ENCODE measurements around the gene ODAD4.

Gene ODAD4

DNA sequence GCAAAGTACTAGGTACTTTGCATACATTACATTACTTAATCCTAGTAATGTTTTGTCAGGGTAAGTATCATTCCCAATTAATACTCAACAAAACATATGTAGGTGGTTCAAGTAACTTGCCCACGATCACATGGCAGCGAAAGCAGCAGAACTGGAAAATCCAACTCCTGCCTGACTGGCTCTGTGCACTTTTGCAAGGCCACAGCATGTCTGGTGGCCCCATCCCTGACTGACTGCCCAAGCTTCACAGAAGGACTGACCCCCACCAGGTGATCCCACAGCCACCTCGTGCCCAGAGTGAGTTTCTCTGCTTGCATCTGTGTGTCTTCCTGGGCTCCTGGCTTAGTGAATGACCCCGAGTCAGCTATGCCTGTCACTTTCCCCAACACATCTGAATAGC is 47.6 kb downstream of the ODAD4 start:
- Histone ChIP-seq H3K27ac (no peak overlapping the region), H3K4me3 (no peak overlapping the region)
- DNase-seq (ENCODE audit: low spot score), result no peak
- TF ChIP-seq, protein P1, sequence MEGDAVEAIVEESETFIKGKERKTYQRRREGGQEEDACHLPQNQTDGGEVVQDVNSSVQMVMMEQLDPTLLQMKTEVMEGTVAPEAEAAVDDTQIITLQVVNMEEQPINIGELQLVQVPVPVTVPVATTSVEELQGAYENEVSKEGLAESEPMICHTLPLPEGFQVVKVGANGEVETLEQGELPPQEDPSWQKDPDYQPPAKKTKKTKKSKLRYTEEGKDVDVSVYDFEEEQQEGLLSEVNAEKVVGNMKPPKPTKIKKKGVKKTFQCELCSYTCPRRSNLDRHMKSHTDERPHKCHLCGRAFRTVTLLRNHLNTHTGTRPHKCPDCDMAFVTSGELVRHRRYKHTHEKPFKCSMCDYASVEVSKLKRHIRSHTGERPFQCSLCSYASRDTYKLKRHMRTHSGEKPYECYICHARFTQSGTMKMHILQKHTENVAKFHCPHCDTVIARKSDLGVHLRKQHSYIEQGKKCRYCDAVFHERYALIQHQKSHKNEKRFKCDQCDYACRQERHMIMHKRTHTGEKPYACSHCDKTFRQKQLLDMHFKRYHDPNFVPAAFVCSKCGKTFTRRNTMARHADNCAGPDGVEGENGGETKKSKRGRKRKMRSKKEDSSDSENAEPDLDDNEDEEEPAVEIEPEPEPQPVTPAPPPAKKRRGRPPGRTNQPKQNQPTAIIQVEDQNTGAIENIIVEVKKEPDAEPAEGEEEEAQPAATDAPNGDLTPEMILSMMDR (IDR thresholded peaks at IDR 0.05), result no peak

DNA sequence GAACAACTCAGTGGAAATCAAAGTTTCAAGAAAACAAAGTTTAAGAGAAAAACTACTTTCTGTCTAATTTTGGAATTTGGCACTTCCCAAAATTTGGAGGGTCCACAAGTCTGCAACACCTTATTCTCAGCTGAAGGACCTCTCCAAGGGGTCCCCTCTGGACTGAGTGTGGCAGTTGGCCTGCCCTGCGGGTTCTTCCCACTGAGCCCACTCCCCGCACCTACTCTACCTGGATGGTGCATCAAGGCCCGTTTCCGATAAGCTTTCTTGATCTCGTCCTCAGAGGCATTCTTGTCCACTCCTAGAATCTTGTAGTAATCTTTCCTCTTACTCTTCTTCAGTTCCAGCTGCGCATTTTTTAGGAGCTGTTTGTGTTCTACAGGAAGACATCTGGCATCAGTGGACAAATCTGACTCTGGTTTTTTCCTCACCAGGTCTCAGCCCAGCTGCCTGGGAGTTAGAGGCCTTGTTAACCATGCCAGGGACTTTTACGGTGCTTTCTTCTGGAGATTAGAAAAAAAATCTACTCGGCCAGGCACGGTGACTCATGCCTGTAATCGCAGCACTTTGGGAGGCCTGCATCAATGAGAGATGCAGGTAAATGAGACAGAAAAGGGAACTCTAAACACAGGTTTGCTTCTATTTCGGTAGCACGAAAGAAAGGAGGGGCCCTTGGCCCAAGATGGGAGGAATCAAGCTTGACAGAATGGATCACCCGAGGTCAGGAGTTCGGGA is 51.8 kb downstream of the ODAD4 start:
- TF ChIP-seq, protein P1 (IDR thresholded peaks at IDR 0.05), result no peak
- Histone ChIP-seq H3K27ac (no peak overlapping the region), H3K4me3 (no peak overlapping the region)
- DNase-seq (ENCODE audit: low spot score), result peak; percentile 52

DNA sequence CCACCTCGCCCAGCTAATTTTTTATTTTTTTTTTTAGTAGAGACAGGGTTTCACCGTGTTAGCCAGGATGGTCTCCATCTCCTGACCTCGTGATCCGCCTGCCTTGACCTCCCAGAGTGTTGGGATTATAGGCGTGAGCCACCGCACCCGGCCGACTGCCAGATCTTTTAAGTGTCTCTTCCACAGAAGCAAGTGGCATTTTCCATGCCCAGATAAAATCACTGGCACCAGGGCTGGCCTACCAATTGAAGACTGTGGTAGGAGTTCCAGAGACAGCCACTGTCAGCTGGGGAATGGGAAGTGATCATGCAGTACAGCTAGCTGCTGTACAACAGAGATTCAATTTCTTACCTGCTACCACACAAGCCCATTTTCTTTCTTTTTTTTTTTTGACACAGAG is 54.0 kb downstream of the ODAD4 start:
- DNase-seq (ENCODE audit: low spot score), result no peak
- TF ChIP-seq, protein P1 (IDR thresholded peaks at IDR 0.05), result no peak
- Histone ChIP-seq H3K4me3 (no peak overlapping the region), H3K27ac (no peak overlapping the region)

DNA sequence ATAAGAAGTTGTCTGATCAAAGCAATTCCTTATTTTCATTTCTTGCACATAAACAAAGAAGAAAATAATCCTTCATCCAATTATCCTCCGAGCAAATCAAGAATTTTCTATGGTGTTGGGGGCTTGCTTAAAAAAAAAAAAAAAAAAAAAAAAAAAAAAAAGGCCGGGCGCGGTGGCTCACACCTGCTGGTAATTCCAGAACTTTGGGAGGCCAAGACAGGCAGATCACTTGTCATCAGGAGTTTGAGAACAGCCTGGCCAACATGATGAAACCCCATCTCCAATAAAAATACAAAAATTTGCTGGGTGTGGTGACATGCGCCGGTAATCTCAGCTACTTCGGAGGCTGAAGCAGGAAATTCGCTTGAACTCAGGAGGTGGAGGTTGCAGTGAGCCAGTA is 55.5 kb downstream of the ODAD4 start:
- DNase-seq (ENCODE audit: low spot score), result no peak
- TF ChIP-seq, protein P1 (IDR thresholded peaks at IDR 0.05), result no peak

DNA sequence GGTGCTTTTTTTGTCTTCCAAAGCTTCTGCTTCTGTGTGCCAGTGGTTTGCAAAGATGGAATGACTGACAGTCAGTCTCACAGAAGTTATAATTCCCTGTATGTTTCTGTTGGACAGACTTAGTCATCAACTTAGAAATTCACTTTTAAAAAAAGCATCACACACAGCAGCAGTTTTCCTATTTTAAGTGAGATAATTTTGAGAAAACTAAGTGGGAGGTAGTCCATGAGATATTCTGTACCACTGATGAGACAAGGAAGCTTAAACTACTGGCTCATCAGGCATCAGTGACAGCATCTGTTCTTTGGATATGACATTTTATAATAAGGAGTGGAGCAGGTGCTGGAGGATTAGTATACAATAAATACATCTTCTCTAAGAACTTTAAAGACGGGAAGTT is 56.2 kb downstream of the ODAD4 start:
- TF ChIP-seq, protein P1 (IDR thresholded peaks at IDR 0.05), result no peak
- DNase-seq (ENCODE audit: low spot score), result no peak
- Histone ChIP-seq H3K4me3 (no peak overlapping the region), H3K27ac (no peak overlapping the region)

More for the DNA sequence above, 55.5 kb downstream of the ODAD4 start:
- Histone ChIP-seq H3K4me3 (no peak overlapping the region), H3K27ac (no peak overlapping the region)

DNA sequence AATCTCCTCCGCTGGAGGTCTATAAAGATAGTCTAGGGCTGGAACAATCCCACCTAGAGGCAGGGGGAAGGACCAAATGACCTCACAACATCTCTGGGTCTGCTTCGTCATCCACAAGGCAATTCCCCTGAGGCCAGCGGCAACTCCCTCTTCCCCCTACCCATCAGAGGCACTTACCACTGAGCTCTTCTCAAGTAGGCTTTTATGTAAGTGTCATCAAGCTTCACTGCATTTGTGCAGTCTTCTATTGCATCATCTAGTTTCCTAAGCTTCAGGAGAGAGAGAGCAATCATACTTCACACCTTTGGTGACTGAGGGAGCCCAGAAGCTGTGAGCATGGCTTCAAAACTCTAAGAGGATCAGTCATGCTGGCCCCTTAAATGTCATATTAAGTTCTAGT is 57.2 kb downstream of the ODAD4 start:
- no peak overlapping the region for H3K4me3 ChIP-seq
- no peak for DNase-seq (ENCODE audit: low spot score)
- H3K27ac ChIP-seq, result no peak overlapping the region
- TF ChIP-seq, protein P1 (IDR thresholded peaks at IDR 0.05), result no peak

DNA sequence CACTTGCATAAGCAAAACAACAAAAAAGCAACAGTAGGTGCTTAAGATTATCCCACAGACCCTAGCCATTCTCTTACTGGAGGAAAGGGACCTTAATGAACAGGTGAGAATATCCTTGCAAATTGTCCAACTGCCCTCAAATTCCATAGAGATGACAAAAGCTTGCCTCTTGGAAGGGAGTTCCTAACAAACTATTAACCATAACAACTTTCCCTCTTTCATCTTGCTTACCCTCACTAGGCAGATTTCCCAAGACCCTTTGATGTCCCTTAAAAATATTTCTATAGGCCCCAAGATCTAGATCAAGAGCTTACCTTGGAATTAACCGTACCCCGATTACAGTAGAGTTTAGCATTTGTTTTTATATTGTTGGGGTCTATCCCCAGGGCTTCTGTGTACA is 58.0 kb downstream of the ODAD4 start:
- no peak overlapping the region for H3K4me3 ChIP-seq
- DNase-seq (ENCODE audit: low spot score), result no peak
- no peak overlapping the region for H3K27ac ChIP-seq
- TF ChIP-seq, protein P1 (IDR thresholded peaks at IDR 0.05), result no peak
